K562 (cell line): ENCODE measurements around the gene ATG13. TPM values are rescaled to one million over a fixed set of nuclear protein-coding genes. Genes with fewer than 3 reads are reported as not detected.
A peak's percentile ranks its signal among the peaks of the same experiment; 100 is the strongest.

Experiments used
- CBX2 ChIP-seq: fragments of 200-600 bp; sonication (generic); IDR thresholded peaks from one replicate; pipeline ENCODE4 v1.6.1; 2012; ENCODE audit warnings: mild to moderate bottlenecking, low read length, inconsistent platforms; ENCODE audit not compliant: insufficient read depth, poor library complexity, severe bottlenecking
- CREB3 ChIP-seq: fragments of 450-650 bp; conservative IDR thresholded peaks from 2 replicates; pipeline ENCODE4 v1.6.1; 2016; ENCODE audit warnings: missing genetic modification characterization, low read depth, mild to moderate bottlenecking, missing compliant biosample characterization, moderate library complexity
- CREM ChIP-seq: IDR thresholded peaks from 2 replicates; pipeline ENCODE4 v1.6.1; 2014; ENCODE audit warnings: antibody characterized with exemption, low read depth
- EP300 ChIP-seq: IDR thresholded peaks from 2 replicates; pipeline ENCODE4 v1.6.1; 2012; ENCODE audit warnings: low read length, improper control_type of control experiment
- HMGN3 ChIP-seq: IDR thresholded peaks from 2 replicates; pipeline ENCODE4 v1.6.1; 2011; ENCODE audit warnings: borderline replicate concordance, low read depth, mild to moderate bottlenecking, mixed read lengths, low read length; ENCODE audit not compliant: insufficient read length; ENCODE audit errors: extremely low read depth
- IRF1 ChIP-seq: sonication (generic); formaldehyde crosslinking; IDR thresholded peaks from 2 replicates; pipeline ENCODE4 v1.8.0; 2022; ENCODE audit warnings: missing genetic modification reagents, mild to moderate bottlenecking, borderline replicate concordance
- JUND ChIP-seq, 2 experiments: IDR thresholded peaks; 2 replicates in 1 of 2; 3 replicates in 1 of 2; pipeline ENCODE4 v1.6.1; 2011; ENCODE audit warnings: borderline replicate concordance in 2 of 2, low read depth in 2 of 2, low read length in 2 of 2, improper control_type of control experiment in 1 of 2, missing biosample characterization in 1 of 2, missing genetic modification characterization in 1 of 2, missing genetic modification reagents in 1 of 2
- RAD21 ChIP-seq, 2 experiments: fragments of 250-450 bp in 1 of 2; fragments of 450-650 bp in 1 of 2; sonication (Bioruptor Pico) in 1 of 2; formaldehyde crosslinking in 1 of 2; IDR thresholded peaks in 1 of 2; conservative IDR thresholded peaks in 1 of 2; 2 replicates each; pipeline versions ENCODE4 v1.4.0 to v1.8.0; 2020 to 2022; ENCODE audit warnings: mild to moderate bottlenecking in 2 of 2, moderate library complexity in 1 of 2
- RNF219 ChIP-seq: fragments of 250-450 bp; sonication (Bioruptor Pico); IDR thresholded peaks from 2 replicates; pipeline ENCODE4 v1.5.0; 2022; ENCODE audit warnings: mild to moderate bottlenecking
- SAP30 ChIP-seq: fragments of 200-600 bp; sonication (generic); IDR thresholded peaks from 2 replicates; pipeline ENCODE4 v1.6.1; 2012; ENCODE audit warnings: borderline replicate concordance, low read depth, mild to moderate bottlenecking, moderate library complexity, low read length, control low read depth, inconsistent platforms; ENCODE audit not compliant: insufficient read depth, poor library complexity, severe bottlenecking
- SMAD1 ChIP-seq: fragments of 150-350 bp; IDR thresholded peaks from 2 replicates; pipeline ENCODE4 v1.6.1; 2014; ENCODE audit warnings: low read length, low read depth; ENCODE audit not compliant: partially characterized antibody
- SMARCC2 ChIP-seq: fragments of 450-650 bp; IDR thresholded peaks from 2 replicates; pipeline ENCODE4 v1.6.1; 2017; ENCODE audit warnings: antibody characterized with exemption, moderate library complexity, mild to moderate bottlenecking, low read depth
- SPI1 ChIP-seq: IDR thresholded peaks from 2 replicates; pipeline ENCODE4 v1.6.1; 2011; ENCODE audit warnings: low read depth, low read length, control low read depth, borderline replicate concordance
- ZBTB1 ChIP-seq: sonication (generic); formaldehyde crosslinking; IDR thresholded peaks from 2 replicates; pipeline ENCODE4 v1.8.1; 2023; ENCODE audit warnings: missing genetic modification reagents, low read depth, mild to moderate bottlenecking, borderline replicate concordance
- ZC3H4 ChIP-seq: sonication (generic); formaldehyde crosslinking; IDR thresholded peaks from 2 replicates; pipeline ENCODE4 v1.9.0; 2021; ENCODE audit warnings: missing genetic modification reagents, borderline replicate concordance
- ZFP30 ChIP-seq: fragments of 250-450 bp; sonication (Bioruptor Pico); IDR thresholded peaks from 2 replicates; pipeline ENCODE4 v1.8.0; 2022; ENCODE audit warnings: moderate library complexity, mild to moderate bottlenecking, inconsistent platforms, borderline replicate concordance
- ZNF24 ChIP-seq: fragments of 450-650 bp; IDR thresholded peaks from 2 replicates; pipeline ENCODE4 v1.6.1; 2016
- polyA plus RNA-seq, 8 experiments: library from polyadenylated mRNA; depleted of rRNA in 4 of 8; stranded (reverse) in 5 of 8; unstranded in 3 of 8; fragments of >200 nt; fragmentation: Nextera tagmentation in 2 of 8; fragmentation: Illumina TruSeq in 1 of 8; extraction: Ambion mirVana in 2 of 8; extraction: Trizol in 1 of 8; gene quantifications; 2 replicates each; pipeline versions ENCODE4 v1.2.1 to v1.2.3, GENCODE V29; 2011 to 2014; ENCODE audit warnings: inconsistent platforms in 1 of 8, missing spikeins in 1 of 8
- total RNA-seq, 7 experiments: library from RNA; depleted of rRNA in 6 of 7; stranded (reverse); fragments of >200 nt in 6 of 7; fragmentation: Illumina TruSeq in 2 of 7; extraction: Trizol in 2 of 7; gene quantifications; 2 replicates each; pipeline versions ENCODE4 v1.2.1 to v1.2.3, GENCODE V29; 2011 to 2021; ENCODE audit warnings: low replicate concordance in 1 of 7

Gene ATG13
- total and polyA plus RNA-seq, 9 of the 15 experiments (the other 6 are each of a cell fraction or from before 2014, with no cell fraction given): 13.1 to 61.5 (median 36.5) TPM

GRCh38 chr11:46593550-46594373 is 23.6 kb upstream of the ATG13 start, which contains the start of gene AMBRA1 (continued):
- TF ChIP-seq ZC3H4 (CRISPR knock-in tag) (no peak), ZFP30 (no peak), JUND (IDR thresholded peaks at IDR 0.05; ENCODE audit: borderline replicate concordance, low read depth, low read length) (peak; percentile 85), JUND (tag; IDR thresholded peaks at IDR 0.05; ENCODE audit: borderline replicate concordance, low read depth, low read length) (no peak; the same call in 2 of the 3 replicates), RAD21 (CRISPR knock-in tag; conservative IDR thresholded peaks at IDR 0.05 in 1 of 2, IDR thresholded peaks at IDR 0.05 in 1 of 2) (no peak; a peak in 1 of 4 replicates), RNF219 (CRISPR knock-in tag) (no peak), ZNF24 (no peak), CBX2 (no peak), EP300 (peak; percentile 61), SAP30 (no peak), IRF1 (CRISPR knock-in tag) (no peak), HMGN3 (no peak), ZBTB1 (CRISPR knock-in tag) (no peak), CREB3 (tag) (peak; percentile 88), SMARCC2 (0 out of 2 replicates have a peak, but pooled peaks have one; percentile 35), SMAD1 (no peak), CREM (peak; percentile 86), SPI1 (no peak)
